Measurements from ENCODE around the gene HNRNPH3.
A peak's percentile ranks its signal among the peaks of the same experiment; 100 is the strongest.

- TF ChIP-seq GATA2 (IDR thresholded peaks at IDR 0.05; ENCODE audit: low read depth, low read length) (0 out of 2 replicates have a peak, but pooled peaks have one; percentile 15), GATA3 (IDR thresholded peaks at IDR 0.05; ENCODE audit: low read depth, low read length) (peak; percentile 60)
Observed at GRCh38 chr10:68333440-68334431, 1.9 kb downstream of the HNRNPH3 start.
